Trophoblast cell (in vitro differentiated cells and primary cell): ENCODE results near the gene HS3ST5.

Experiments
- DNase-seq, 2 donors: peaks; one replicate each; pipeline ENCODE4 v3.0.0-alpha.2; 2016
- H2AFZ ChIP-seq: 2 replicates; pipeline ENCODE4 v1.6.1; 2013; ENCODE audit warnings: low read length, moderate library complexity, mild to moderate bottlenecking; ENCODE audit not compliant: insufficient read depth, poor library complexity
- H2AK5ac ChIP-seq: 2 replicates; pipeline ENCODE4 v1.6.1; 2013; ENCODE audit warnings: mild to moderate bottlenecking, low read length
- H2BK120ac ChIP-seq: 2 replicates; pipeline ENCODE4 v1.6.1; 2013; ENCODE audit warnings: low read length, mild to moderate bottlenecking, moderate library complexity; ENCODE audit not compliant: insufficient read depth, poor library complexity
- H2BK12ac ChIP-seq: 2 replicates; pipeline ENCODE4 v1.6.1; 2013; ENCODE audit warnings: mild to moderate bottlenecking, low read length, moderate library complexity
- H2BK5ac ChIP-seq: 2 replicates; pipeline ENCODE4 v1.6.1; 2013; ENCODE audit warnings: low read length, low read depth, moderate library complexity, mild to moderate bottlenecking; ENCODE audit not compliant: poor library complexity
- H3K14ac ChIP-seq: 2 replicates; pipeline ENCODE4 v1.6.1; 2013; ENCODE audit warnings: mild to moderate bottlenecking, low read length
- H3K18ac ChIP-seq: 2 replicates; pipeline ENCODE4 v1.6.1; 2013; ENCODE audit warnings: mild to moderate bottlenecking, low read length
- H3K23ac ChIP-seq: 2 replicates; pipeline ENCODE4 v1.6.1; 2013; ENCODE audit warnings: low read length
- H3K27ac ChIP-seq: 2 replicates; pipeline ENCODE4 v1.5.1; 2013; ENCODE audit warnings: low read depth, mild to moderate bottlenecking, inconsistent platforms, low read length, moderate library complexity
- H3K27me3 ChIP-seq: 2 replicates; pipeline ENCODE4 v1.6.1; 2013; ENCODE audit warnings: inconsistent platforms, mild to moderate bottlenecking, low read length, moderate library complexity; ENCODE audit not compliant: insufficient read depth
- H3K36me3 ChIP-seq, 2 experiments: 1 replicate in 1 of 2; 2 replicates in 1 of 2; pipeline ENCODE4 v1.6.1; 2013; ENCODE audit warnings: low read length in 2 of 2, mild to moderate bottlenecking in 2 of 2, moderate library complexity in 1 of 2; ENCODE audit not compliant: insufficient read depth in 2 of 2, control insufficient read depth in 1 of 2
- H3K4ac ChIP-seq: 2 replicates; pipeline ENCODE4 v1.6.1; 2013; ENCODE audit warnings: low read depth, mild to moderate bottlenecking, low read length, moderate library complexity
- H3K4me1 ChIP-seq, 2 experiments: 1 replicate in 1 of 2; 2 replicates in 1 of 2; pipeline ENCODE4 v1.6.1; 2013; ENCODE audit warnings: low read length in 2 of 2, mild to moderate bottlenecking in 2 of 2, moderate library complexity in 1 of 2; ENCODE audit not compliant: insufficient read depth in 2 of 2, control insufficient read depth in 1 of 2
- H3K4me2 ChIP-seq: 2 replicates; pipeline ENCODE4 v1.6.1; 2013; ENCODE audit warnings: inconsistent platforms, mild to moderate bottlenecking, low read length, moderate library complexity
- H3K4me3 ChIP-seq: 2 replicates; pipeline ENCODE4 v1.5.1; 2013; ENCODE audit warnings: mild to moderate bottlenecking, low read depth, low read length, inconsistent platforms
- H3K79me1 ChIP-seq: one replicate; pipeline ENCODE4 v1.6.1; 2013; ENCODE audit warnings: low read length
- H3K79me2 ChIP-seq: 2 replicates; pipeline ENCODE4 v1.6.1; 2013; ENCODE audit warnings: low read length, mild to moderate bottlenecking; ENCODE audit not compliant: control insufficient read depth, insufficient read depth, poor library complexity
- H3K9ac ChIP-seq: 2 replicates; pipeline ENCODE4 v1.6.1; 2013; ENCODE audit warnings: mild to moderate bottlenecking, low read length
- H3K9me3 ChIP-seq: 2 replicates; pipeline ENCODE4 v1.6.1; 2013; ENCODE audit warnings: low read depth, mild to moderate bottlenecking, control low read depth, inconsistent platforms, low read length; ENCODE audit not compliant: insufficient read depth
- H4K12ac ChIP-seq: 2 replicates; pipeline ENCODE4 v1.6.1; 2013; ENCODE audit warnings: low read depth, mild to moderate bottlenecking, low read length, moderate library complexity
- H4K8ac ChIP-seq: 2 replicates; pipeline ENCODE4 v1.6.1; 2013; ENCODE audit warnings: low read depth, mild to moderate bottlenecking, low read length, moderate library complexity
- H4K91ac ChIP-seq: one replicate; pipeline ENCODE4 v1.6.1; 2013; ENCODE audit warnings: low read depth, mild to moderate bottlenecking, low read length, moderate library complexity
- WGBS: extraction: QIAGEN DNeasy Blood & Tissue Kit; methylation state at CpG from one replicate; pipeline ENCODE4 v1.1.7; 2013; ENCODE audit warnings: missing lambda C conversion rate; ENCODE audit not compliant: insufficient read length, insufficient coverage; ENCODE audit errors: extremely low coverage; 5-methylcytosine and 5-hydroxymethylcytosine counted together

Gene HS3ST5

GRCh38 chr6:114170372-114170771 lies 172.5 kb downstream of the HS3ST5 start:
- H2BK12ac ChIP-seq, result no peak overlapping the region
- no peaks in the 10 kb centered on the region for H3K27me3 ChIP-seq
- WGBS, result no CpG with 5 or more reads among the region's 3 CpGs
- no peak overlapping the region for H3K27ac ChIP-seq
- no peak overlapping the region for H3K14ac ChIP-seq
- H3K23ac ChIP-seq, result no peak overlapping the region
- no peaks in the 10 kb centered on the region for H3K36me3 ChIP-seq
- H4K91ac ChIP-seq, result no peak overlapping the region
- DNase-seq, result no peak
- H3K79me1 ChIP-seq, result peaks cover 1% of the 10 kb centered on the region
- no peak overlapping the region for H3K4me3 ChIP-seq
- H3K4me1 ChIP-seq, result peaks cover 0 to 2% of the 10 kb centered on the region in 2 experiments
- no peak overlapping the region for H4K12ac ChIP-seq
- no peak overlapping the region for H3K18ac ChIP-seq
- no peak overlapping the region for H3K9ac ChIP-seq
- no peaks in the 10 kb centered on the region for H3K9me3 ChIP-seq
- no peak overlapping the region for H4K8ac ChIP-seq
- no peak overlapping the region for H2BK120ac ChIP-seq
- H3K4me2 ChIP-seq, result no peak overlapping the region
- no peak overlapping the region for H3K4ac ChIP-seq
- no peak overlapping the region for H2BK5ac ChIP-seq
- no peak overlapping the region for H2AK5ac ChIP-seq
- no peak overlapping the region for H2AFZ ChIP-seq
- H3K79me2 ChIP-seq, result no peaks in the 10 kb centered on the region

DNA sequence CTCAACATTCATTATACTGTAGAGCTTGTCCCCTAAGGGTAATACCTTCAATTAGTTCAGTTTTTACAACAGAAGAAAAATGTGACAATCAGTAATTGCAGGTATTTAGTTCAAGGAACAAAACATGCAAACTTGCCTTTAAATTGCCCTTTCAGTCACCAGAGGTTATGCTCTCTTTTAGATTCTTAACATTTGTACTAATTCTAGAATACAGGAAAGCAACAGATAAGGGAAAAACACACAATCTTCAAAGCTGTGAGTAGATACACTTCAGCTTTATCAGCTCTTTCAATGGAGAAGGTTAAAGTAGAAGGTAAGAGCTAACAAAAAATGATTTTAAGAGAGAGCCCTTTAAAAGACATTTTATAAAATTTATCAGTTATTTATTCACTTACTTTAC lies 173.1 kb downstream of the HS3ST5 start:
- Histone ChIP-seq H3K4me3 (no peak overlapping the region), H3K9ac (no peak overlapping the region), H2BK5ac (no peak overlapping the region)

DNA sequence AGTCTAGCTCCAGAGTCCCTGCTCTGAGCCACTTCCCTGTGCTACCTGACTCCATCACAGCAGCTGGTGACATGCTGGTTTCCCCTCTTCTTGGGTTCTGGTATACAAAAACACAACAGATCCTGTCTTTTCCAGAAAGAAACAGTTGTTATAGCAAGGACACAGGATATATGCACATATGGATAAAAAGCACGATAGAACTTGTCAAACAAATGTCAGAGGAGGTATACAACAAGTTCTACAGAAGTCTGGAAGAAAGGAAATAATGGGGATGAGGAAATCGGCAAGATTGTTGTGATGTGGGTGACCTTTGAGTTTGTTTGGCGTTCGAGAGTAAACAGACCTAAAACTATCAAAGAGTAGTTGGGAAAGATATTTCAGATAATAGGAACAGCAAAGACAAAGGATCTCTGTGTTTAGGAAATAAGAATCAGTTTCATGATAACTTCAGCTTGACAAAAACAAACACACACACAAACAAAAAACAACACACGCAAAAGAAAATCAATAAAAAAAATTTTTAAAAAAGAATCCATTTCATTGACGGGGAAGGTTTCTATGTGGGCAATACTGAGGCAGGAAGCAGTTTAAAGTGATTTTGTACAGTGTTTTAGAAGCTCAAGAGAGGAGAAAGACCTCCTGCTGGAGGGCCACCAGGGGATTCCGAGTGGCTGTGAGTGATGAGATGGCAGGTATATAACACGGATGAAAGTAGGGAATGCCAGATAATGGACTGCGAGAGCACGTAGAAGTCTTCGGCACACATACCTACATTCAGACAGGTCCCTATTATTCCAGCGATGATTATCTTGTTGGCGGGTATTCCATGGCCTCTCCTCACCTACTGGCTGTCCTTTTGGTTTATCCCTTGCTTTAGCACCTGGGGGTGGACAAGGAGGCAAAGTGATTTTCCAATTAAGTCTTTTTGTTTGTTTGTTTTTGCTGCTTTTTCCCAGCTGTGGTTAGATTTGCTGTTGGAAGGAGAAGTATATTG lies 174.9 kb downstream of the HS3ST5 start:
- Histone ChIP-seq H2AK5ac (no peak overlapping the region), H2BK120ac (no peak overlapping the region), H3K27me3 (no peaks in the 10 kb centered on the region), H3K9me3 (no peaks in the 10 kb centered on the region), H3K27ac (no peak overlapping the region), H2AFZ (no peak overlapping the region), H3K14ac (no peak overlapping the region), H3K18ac (no peak overlapping the region), H3K79me1 (peaks cover 1% of the 10 kb centered on the region), H3K4me2 (no peak overlapping the region), H3K23ac (no peak overlapping the region), H3K36me3 (no peaks in the 10 kb centered on the region), H4K12ac (no peak overlapping the region), H2BK5ac (no peak overlapping the region), H2BK12ac (peak overlapping the region; percentile 30), H3K9ac (no peak overlapping the region), H3K79me2 (no peaks in the 10 kb centered on the region), H3K4me3 (no peak overlapping the region), H4K91ac (no peak overlapping the region), H3K4ac (no peak overlapping the region), H4K8ac (no peak overlapping the region), H3K4me1 (peaks cover 0 to 2% of the 10 kb centered on the region in 2 experiments)
- DNase-seq, result no peak
- 100% methylated on average over 4 of the region's 13 CpGs for WGBS

More for the DNA sequence above, 173.1 kb downstream of the HS3ST5 start:
- no peaks in the 10 kb centered on the region for H3K27me3 ChIP-seq
- H3K18ac ChIP-seq, result no peak overlapping the region
- H3K4me2 ChIP-seq, result no peak overlapping the region
- no peak overlapping the region for H4K91ac ChIP-seq
- no peaks in the 10 kb centered on the region for H3K36me3 ChIP-seq
- H3K79me1 ChIP-seq, result peaks cover 1% of the 10 kb centered on the region
- H3K4ac ChIP-seq, result no peak overlapping the region
- no peak overlapping the region for H4K8ac ChIP-seq
- H2BK120ac ChIP-seq, result no peak overlapping the region
- no peak overlapping the region for H2BK12ac ChIP-seq
- H3K23ac ChIP-seq, result no peak overlapping the region
- no peaks in the 10 kb centered on the region for H3K79me2 ChIP-seq
- H3K14ac ChIP-seq, result no peak overlapping the region
- no peak overlapping the region for H4K12ac ChIP-seq
- H2AK5ac ChIP-seq, result no peak overlapping the region
- no peak for DNase-seq
- H2AFZ ChIP-seq, result no peak overlapping the region
- H3K27ac ChIP-seq, result no peak overlapping the region
- no peaks in the 10 kb centered on the region for H3K9me3 ChIP-seq
- peaks cover 0 to 2% of the 10 kb centered on the region in 2 experiments for H3K4me1 ChIP-seq

DNA sequence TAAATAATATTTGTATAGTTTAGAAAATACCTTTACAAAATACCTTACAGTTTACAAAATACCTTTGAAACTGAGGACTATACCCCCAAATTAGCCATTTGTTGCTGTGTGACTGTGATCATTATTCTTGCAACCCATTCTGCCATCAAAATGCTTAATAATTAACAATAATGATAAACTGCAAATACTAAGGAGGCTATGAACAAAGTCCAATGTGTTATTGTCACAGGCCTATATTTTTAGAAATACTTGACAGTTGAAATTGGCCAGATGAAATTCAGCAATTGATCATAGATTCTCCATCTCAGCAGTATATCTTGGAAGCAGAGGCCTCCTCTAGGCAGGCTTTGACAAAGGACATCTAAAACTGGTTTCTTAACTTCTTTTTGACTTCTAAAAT lies 178.6 kb downstream of the HS3ST5 start:
- Histone ChIP-seq H2BK12ac (no peak overlapping the region), H3K23ac (no peak overlapping the region), H2BK120ac (no peak overlapping the region), H3K4ac (no peak overlapping the region), H3K9ac (no peak overlapping the region), H3K36me3 (no peaks in the 10 kb centered on the region), H3K14ac (no peak overlapping the region), H3K79me2 (no peaks in the 10 kb centered on the region), H3K27me3 (no peaks in the 10 kb centered on the region), H4K12ac (no peak overlapping the region), H4K91ac (no peak overlapping the region), H4K8ac (no peak overlapping the region), H3K18ac (no peak overlapping the region), H3K27ac (no peak overlapping the region), H3K4me2 (no peak overlapping the region), H3K79me1 (peaks cover 1% of the 10 kb centered on the region), H3K9me3 (no peaks in the 10 kb centered on the region), H2AK5ac (no peak overlapping the region), H3K4me3 (no peak overlapping the region), H3K4me1 (peaks cover 0 to 2% of the 10 kb centered on the region in 2 experiments), H2AFZ (no peak overlapping the region), H2BK5ac (no peak overlapping the region)
- DNase-seq, result no peak
